ENCODE measurements around the gene DPEP2.

Gene DPEP2

DNA sequence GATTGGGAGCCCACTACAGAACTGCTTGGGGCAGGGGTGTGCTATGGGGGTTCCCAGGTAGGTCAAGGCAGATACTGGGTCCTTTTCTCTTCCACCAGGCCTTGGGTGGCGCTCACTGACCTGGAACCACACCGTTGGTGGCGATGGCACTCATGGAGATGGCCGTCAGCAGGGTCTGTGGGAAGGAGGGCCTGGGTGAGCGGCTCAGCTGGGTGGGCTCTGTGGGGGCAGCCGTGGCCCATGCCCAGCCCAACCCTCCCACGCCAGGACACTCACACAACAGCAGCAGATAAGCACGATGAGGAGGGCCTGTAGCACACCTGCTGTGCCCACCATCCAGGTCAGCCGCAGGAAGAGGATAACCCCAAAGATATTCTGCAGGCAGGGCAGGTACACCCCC is 41.7 kb downstream of the DPEP2 start:
- Histone ChIP-seq H3K4me3 (ENCODE audit: low read depth, low read length) (no peak overlapping the region), H3K36me3 (replicated peaks) (peaks cover 92% of the 10 kb centered on the region), H3K27me3 (replicated peaks) (no peaks in the 10 kb centered on the region), H3K27ac (no peak overlapping the region)
- no peak for DNase-seq
- TF ChIP-seq, protein P1, sequence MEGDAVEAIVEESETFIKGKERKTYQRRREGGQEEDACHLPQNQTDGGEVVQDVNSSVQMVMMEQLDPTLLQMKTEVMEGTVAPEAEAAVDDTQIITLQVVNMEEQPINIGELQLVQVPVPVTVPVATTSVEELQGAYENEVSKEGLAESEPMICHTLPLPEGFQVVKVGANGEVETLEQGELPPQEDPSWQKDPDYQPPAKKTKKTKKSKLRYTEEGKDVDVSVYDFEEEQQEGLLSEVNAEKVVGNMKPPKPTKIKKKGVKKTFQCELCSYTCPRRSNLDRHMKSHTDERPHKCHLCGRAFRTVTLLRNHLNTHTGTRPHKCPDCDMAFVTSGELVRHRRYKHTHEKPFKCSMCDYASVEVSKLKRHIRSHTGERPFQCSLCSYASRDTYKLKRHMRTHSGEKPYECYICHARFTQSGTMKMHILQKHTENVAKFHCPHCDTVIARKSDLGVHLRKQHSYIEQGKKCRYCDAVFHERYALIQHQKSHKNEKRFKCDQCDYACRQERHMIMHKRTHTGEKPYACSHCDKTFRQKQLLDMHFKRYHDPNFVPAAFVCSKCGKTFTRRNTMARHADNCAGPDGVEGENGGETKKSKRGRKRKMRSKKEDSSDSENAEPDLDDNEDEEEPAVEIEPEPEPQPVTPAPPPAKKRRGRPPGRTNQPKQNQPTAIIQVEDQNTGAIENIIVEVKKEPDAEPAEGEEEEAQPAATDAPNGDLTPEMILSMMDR (IDR thresholded peaks at IDR 0.05; ENCODE audit: low read depth, low read length, missing control alignments), result no peak
- in situ Hi-C loops (cut with HindIII; ENCODE audit: low pct_ligation_motif_present, low sequenced_read_pairs), result no loop called here

DNA sequence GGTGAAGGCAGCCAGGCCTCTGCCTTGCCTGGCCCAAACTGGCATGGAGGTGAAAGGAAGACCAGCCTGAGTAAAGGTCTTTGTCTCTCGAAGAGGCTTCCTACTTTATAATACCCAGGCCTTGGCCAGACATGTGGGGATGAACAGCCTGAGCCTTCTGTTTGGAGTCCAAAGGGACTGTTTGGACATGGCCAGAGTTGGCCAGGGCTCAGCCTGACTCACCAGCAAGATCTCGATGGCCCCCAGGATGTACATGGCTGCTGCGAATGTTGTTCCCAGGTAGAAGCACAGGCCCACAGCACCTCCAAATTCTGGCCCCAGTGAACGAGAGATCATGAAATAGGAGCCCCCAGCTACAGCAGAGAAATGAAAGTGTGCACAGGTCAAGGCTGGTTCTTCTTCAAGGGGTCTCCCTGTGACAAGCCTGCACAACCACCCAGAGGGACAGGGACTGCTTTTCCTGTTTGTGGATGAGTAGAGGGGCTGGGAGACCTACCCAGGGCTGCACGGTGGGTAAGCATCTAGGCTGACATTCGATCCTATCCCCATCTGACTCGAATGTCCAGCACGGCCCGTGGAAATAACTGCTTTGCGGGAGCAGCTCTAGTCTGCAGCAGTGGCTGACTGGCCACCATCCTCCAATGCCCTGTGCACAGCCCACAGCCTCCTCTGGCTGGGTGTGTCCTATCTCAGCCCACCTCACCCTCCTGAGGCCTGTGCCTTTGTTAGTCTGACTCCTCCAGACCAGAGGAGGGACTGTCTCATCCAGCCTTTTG is 44.7 kb downstream of the DPEP2 start:
- DNase-seq, result no peak
- H3K27me3 ChIP-seq (replicated peaks), result no peaks in the 10 kb centered on the region
- peaks cover 94% of the 10 kb centered on the region for H3K36me3 ChIP-seq (replicated peaks)
- H3K4me3 ChIP-seq (ENCODE audit: low read depth, low read length), result no peak overlapping the region
- H3K27ac ChIP-seq, result no peak overlapping the region
- in situ Hi-C loops (cut with HindIII; ENCODE audit: low pct_ligation_motif_present, low sequenced_read_pairs), result no loop called here
- TF ChIP-seq, protein P1 (IDR thresholded peaks at IDR 0.05; ENCODE audit: low read depth, low read length, missing control alignments), result no peak

DNA sequence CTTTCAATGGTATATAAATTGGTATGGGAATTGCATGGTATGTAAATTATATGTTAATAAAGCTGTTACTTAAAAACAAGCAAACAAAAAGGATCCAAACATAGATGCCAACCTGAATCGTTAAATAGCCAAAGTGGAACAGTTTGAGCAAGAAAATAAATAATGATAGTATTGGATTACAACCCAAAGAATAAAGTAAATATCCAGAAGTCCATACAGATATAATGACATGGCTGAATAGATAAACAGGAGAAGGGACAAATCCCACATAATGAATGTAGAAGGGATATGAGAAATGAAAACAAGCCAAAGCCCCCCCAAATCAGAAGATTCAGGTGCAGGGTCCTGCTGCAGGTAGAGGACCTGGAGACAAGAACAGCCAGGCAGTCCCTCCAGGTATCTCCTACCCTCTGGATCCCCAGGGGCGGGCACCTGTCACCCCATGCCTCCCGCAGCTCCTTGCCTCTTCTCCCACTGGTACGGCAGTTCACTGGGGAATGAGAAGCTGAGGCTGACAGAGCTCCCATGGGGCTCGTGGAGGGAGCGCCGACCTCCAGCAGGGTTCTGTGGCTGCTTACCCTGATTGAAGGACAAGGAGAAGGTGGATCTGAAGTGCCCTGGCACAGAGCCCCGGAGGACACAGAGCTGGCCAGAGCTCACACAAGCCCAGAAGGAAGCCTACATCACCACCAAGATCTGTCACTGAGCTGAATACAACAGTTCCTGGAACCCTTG is 45.5 kb downstream of the DPEP2 start:
- DNase-seq, result no peak
- Histone ChIP-seq H3K36me3 (replicated peaks) (peaks cover 92% of the 10 kb centered on the region), H3K27ac (no peak overlapping the region), H3K27me3 (replicated peaks) (no peaks in the 10 kb centered on the region), H3K4me3 (ENCODE audit: low read depth, low read length) (no peak overlapping the region)
- in situ Hi-C loops (cut with HindIII; ENCODE audit: low pct_ligation_motif_present, low sequenced_read_pairs), result no loop called here
- TF ChIP-seq, protein P1 (IDR thresholded peaks at IDR 0.05; ENCODE audit: low read depth, low read length, missing control alignments), result no peak

DNA sequence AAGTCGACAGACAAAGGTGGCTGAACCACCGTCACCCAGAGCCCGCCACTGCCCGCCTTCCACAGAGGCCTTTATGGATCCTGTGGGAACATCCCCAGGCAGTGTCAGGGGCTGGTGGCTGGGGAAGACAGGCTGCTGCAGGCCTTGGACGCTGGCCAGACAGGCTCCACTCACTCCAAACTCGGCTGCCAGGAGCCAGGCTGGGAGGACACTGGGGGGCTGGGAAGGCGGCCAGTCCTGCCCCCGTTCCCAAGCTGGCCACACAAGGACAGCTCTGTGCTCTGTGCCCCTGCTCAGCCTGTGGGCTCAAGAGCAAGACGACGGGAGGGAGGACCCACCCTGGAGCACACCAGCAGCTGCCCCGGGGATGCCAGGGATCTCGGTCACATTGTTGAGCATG is 47.8 kb downstream of the DPEP2 start:
- Histone ChIP-seq H3K27ac (no peak overlapping the region), H3K4me3 (ENCODE audit: low read depth, low read length) (no peak overlapping the region), H3K36me3 (replicated peaks) (peaks cover 94% of the 10 kb centered on the region), H3K27me3 (replicated peaks) (no peaks in the 10 kb centered on the region)
- TF ChIP-seq, protein P1 (IDR thresholded peaks at IDR 0.05; ENCODE audit: low read depth, low read length, missing control alignments), result no peak
- DNase-seq, result no peak
- in situ Hi-C loops (cut with HindIII; ENCODE audit: low pct_ligation_motif_present, low sequenced_read_pairs), result no loop called here

DNA sequence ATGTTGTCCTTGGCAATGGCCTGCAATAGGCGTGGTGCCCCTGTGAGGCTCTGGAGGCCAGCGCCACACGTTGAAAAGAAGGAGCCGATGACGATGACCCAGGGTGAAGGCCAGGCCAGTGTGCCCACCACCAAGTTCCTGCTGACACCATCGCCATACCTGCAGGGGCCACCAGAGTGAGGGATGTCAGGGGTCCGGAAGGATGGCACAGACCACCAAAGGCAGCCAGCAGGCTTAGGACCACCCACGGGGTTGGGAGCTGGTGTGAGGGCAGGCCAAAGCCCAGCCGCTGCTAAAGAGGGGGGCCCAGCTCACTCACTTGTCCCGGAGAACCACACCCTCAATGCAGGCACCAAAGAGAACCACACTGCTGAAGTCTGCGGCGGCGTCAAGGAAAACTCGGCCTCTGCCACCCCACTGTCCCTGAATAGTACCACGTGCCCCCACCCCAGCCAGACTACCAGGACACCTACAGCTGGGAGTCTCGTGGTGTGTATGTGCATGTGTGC is 48.9 kb downstream of the DPEP2 start:
- no peak for DNase-seq
- TF ChIP-seq, protein P1 (IDR thresholded peaks at IDR 0.05; ENCODE audit: low read depth, low read length, missing control alignments), result no peak
- in situ Hi-C loops (cut with HindIII; ENCODE audit: low pct_ligation_motif_present, low sequenced_read_pairs), result no loop called here
- no peak overlapping the region for H3K27ac ChIP-seq
- H3K4me3 ChIP-seq (ENCODE audit: low read depth, low read length), result no peak overlapping the region
- peaks cover 94% of the 10 kb centered on the region for H3K36me3 ChIP-seq (replicated peaks)
- H3K27me3 ChIP-seq (replicated peaks), result no peaks in the 10 kb centered on the region
